Stimulated activated CD8-positive, alpha-beta memory T cell treated with anti-CD3 and anti-CD28 coated beads, Interleukin-2, amount 100 ng/mL, for 1 hour (primary cell): ENCODE results near the gene CLIC1.

ENCODE experiments used
- DNase-seq, 2 donors: peaks; one replicate each; pipeline ENCODE4 v3.0.0-alpha.2; 2020; ENCODE audit warnings: low read depth in 2 of 2

Gene CLIC1

DNA sequence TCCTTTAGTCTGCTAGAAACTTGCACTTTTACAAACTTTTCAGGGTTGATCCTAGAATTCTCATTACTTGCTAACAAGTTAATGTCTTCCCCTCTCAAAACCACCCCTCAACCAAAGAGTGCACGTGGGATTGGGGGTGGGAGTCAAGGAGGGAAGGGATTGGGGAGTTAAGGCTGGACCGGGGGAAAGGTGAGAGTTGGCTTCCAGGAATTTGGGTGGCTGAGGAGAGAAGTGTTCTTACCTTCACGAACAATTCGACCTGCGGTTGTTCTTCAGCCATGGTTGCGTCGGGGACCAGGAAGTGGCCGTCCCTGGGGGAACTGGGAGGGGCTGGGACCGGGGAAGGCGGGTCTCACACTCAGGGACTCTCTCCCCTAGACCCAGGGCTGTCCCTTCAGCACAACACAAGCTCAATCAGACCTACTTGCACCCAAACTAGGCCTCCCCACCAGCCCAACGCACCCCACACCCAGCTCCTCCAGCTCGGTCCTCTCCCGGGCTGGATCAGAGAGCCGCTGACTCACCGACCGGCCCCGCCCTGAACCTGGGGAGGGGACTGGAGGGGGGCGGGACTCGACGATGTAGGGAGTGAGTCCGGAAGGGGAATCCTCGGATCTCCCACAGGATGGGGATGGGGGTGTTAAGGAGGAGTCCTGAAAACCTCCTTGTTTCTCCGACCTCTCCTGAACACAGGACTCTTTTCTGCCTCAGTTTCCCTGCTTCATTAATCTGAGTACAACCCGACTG lies at the start of gene CLIC1:
TSS of gene CLIC1 (minus strand) at position 510 of the 747 bp plus-strand sequence. CDS start at position 280, 230 bp downstream.
- DNase-seq = peak; percentile 37 to 62

DNA sequence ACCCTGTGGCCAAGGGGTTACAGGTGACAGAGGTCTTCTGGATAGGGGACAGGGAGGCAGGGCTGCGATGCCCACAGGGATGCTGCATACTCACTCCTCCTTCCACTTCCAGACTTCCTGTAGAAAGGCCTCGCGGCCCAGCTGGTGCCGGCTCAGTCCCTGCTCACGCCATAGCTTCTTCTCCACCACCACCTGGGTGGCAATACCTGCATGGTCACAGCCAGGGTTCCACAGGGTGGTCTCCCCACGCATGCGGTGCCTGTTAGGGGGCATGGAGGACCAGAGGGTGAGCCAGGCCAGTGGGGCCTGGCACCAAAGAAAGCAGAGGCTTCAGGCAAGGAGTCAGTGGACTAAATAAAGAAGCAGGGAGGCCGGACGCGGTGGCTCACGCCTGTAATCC lies 49.1 kb upstream of the CLIC1 start:
- no peak for DNase-seq

DNA sequence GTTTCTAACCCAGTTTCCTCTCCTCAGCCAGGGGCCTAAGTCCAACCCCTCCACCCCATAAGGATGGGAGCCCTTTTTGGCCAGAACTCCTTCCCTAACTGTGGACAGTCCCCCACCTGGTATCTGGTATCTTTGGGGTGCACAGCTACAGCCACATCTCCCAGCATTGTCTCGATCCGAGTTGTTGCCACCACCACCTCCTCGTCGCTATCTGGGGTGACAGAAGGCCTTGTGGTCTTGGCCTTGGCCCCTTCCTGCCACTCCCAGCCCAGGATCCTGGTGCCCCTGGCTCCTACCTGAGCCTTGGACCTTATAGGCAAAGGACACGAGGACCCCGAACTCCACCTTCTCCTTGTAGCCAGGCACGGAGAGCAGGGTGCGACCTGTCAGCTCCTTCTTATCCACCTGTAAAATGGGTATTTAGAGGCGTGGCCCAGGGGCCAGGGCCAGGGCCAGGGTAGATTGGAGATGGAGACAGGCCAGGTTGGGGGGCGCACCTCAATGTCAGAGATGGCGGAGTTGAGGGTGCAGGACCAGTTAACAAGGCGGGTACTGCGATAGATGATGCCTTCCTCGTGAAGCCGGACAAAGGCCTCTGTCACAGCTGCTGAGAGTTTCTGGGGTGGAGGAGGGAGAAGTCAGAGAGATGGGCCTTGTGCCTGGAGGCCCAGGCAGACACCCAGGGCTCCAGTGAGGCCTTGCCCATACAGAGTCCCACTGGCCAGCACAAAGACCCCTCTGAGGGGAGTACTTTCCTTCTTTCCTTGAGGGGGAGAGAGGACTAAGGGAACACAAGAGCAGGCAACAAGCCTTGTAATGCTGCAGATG lies 48.0 kb upstream of the CLIC1 start:
- DNase-seq = no peak

DNA sequence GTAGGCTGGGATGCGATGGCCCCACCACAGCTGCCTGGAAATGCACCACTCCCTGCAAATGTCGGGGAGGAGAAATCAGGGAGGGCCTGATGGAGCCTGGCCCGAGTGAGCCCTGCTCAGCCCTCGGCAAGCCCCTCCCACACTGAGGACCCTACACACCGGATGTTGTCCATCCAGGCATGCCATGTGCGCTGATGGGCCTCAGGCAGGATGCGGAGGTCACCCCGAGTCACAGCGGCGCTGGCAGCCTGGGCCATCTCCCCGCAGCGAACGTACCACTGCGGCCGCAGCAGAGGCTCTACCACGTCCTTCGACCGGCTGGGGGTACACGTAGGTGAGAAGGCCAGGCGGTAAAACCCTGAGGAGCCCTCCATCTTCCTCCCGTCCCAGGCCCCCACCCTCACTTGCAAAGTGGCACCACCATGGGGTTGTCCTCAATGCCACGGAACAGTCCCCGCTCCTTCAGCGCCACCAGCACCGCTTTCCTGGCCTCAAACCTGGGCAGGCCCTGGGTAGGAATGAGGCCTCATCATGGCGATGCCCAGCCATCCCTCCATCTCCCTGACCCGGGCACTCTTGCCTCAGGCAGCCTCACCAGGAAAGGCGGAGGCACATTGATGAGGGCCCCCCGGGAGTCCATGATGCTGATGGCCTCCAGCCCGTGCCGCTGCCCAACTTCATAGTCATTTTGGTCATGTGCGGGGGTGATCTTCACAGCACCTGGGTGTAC lies 46.0 kb upstream of the CLIC1 start:
- no peak for DNase-seq

DNA sequence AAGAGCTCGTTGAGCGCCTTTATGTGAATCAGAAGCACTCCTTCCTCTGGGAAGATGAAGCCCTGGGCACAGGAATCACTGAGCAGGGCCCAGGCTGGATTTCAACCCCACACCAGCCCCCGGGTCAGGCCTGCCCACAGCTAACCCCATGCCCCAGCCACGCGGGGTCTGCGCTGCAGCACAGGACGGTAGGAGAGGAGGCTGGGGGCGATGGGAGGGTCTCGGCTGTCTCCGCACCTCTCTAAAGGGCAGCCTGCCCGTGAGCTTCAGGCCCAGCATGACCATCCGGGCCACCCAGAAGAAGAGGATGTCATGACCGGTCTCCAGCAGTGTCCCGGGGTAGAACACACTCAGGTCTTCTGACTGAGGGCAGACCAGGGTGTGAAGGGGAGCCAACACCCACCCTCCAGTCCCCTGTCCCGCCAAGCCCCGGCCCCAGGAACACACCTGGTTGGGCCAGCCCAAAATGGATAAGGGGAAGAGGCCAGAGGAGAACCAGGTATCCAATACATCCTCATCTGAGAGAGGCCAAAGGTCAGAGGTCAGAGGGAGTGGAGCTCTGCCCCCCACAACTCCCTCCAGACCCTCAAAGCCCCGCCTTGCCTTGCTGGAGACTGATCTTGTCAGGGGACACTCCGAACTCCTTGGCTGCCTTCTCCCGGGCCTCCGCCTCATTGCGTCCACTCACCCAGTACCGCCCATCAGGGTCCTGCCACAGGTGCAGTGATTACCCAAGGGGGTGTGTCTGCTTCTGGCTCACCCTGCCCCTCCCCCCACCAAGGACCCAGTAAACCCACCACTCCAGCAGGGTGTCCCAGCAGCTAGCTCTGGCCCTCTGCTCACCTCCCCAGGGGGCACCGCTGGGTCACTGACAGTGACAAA lies 45.2 kb upstream of the CLIC1 start:
- DNase-seq = no peak

DNA sequence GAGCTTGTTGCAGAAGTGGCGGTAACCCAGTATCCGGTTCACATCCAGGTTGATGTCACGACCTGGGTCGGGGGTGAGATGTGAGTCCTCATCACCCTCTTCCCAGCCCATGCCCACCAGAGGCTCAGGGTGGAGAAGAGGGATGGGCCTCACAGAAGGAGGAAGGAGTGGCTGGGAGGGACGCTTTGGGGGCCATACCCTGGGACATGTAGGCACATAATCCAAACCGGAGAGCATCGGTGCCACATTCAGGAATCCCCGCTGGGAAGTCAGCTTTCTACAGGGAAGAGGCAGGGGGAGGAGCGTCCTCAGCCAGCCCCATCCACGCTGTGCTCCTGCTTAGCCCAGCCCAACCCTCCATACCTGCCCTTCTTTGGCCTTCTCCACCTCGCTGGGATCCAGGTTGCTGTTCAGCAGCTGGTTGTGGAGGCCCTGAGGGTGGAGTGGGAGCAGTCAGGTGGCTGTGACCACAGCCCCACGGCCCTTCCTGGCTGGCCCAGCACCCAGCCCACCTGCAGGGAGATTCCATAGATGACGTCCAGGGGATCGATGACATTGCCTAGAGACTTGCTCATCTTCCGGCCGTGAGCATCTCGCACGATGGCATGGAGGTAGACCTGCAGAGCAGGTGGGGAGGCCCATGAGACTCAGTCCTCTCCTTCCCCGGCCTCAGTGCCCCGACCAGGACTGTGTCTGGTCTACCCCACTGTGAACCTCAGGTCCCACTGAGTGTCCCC lies 44.3 kb upstream of the CLIC1 start:
- DNase-seq = no peak

DNA sequence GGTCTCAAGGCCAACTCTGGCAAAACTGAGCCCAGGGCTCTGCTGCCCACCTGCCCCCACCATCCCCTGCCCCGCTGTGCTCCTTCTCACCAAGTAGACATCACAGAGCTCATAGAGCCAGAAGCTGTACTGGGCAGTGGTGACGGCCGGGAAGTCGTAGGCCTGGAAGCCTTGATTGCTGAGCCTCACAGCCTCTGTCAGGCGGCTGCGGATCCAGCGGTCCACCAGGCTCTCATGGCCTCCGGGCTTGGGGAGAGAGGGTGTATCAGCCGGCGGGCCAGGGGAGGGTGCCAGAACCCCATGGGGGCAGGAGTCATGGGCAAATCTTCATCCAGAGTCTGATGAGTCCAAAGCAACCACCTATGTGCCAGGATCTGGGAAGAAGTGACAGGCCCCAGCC lies 43.6 kb upstream of the CLIC1 start:
- no peak for DNase-seq

DNA sequence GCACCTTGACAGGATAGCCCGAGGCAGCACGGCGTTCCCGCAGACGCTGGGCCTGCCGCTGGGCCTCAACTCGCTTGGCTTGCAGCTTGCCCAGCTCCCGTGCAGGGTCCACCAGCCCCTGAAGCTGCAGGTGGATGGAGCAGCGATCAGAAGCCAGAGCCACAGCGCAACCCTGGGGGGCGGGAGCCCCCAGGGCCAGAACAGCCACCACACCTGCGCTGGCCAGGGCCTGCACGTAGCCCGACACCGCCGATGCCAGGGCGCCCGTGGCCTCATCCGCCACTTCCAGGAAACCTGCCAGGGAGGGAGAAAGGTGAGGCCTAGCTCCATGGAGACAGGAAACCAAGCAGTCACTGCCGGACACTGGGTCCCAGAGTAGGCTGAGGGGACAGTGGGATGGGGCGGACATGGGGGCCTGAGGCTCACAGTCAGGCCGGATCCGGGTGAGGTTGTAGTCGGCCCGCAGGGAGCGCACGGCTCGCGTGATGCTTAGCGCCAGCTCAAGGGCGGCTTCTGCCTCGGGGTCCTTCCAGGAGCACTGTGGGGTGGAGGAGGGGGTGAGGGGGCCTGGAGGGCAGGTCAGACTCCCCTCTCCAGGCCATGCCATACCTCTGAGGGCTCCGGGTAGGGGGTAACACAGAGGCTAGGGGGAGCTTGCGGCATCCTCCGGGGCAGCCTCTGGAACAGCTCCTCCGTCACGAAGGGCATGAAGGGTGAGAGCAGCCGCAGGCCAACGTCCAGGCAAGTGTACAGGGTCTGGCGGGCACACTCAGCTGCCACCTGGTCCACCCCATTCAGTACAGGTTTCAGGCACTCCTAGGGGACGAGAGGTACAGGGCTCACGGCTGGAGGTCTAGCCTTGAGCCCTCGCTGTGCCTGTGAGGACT lies 42.9 kb upstream of the CLIC1 start:
- no peak for DNase-seq

DNA sequence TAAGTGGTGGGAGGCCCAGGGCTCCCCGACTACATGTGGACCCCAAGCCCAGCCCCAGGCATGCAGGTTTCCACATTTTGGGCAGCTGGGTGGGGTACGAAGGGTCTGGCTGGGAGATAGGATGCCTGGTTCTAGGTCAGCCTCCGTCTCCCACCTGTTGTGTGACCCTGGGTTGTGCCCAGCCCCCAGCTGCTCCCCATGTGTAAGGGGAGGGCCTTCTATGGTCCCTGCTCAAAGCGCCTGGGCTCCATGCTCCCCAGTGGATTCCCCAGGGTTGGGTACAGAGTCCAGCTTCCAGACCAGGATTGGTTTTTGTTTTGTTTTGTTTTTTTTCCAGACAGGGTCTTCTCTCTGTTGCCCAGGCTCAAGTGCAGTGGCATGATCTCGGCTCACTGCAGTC lies 41.9 kb upstream of the CLIC1 start:
- DNase-seq = no peak

DNA sequence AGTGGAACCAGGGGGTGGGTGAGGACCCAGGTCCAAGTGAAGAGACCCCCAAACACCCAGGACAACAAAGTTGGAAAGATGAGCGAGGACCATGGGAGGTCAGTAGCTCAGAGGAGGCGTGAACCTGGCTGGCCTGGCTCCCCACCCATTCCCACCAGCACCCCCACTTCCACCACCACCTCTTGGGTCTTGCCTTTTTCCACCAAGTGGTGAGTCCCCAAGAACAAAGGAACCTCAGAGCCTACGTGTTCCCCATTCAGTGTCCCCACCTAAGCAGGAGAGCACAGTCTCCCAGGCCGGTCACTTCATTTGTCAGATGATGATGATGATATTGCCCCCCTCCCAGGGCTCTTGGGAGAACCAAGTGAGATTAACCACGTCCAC lies 41.3 kb upstream of the CLIC1 start:
- DNase-seq = no peak

DNA sequence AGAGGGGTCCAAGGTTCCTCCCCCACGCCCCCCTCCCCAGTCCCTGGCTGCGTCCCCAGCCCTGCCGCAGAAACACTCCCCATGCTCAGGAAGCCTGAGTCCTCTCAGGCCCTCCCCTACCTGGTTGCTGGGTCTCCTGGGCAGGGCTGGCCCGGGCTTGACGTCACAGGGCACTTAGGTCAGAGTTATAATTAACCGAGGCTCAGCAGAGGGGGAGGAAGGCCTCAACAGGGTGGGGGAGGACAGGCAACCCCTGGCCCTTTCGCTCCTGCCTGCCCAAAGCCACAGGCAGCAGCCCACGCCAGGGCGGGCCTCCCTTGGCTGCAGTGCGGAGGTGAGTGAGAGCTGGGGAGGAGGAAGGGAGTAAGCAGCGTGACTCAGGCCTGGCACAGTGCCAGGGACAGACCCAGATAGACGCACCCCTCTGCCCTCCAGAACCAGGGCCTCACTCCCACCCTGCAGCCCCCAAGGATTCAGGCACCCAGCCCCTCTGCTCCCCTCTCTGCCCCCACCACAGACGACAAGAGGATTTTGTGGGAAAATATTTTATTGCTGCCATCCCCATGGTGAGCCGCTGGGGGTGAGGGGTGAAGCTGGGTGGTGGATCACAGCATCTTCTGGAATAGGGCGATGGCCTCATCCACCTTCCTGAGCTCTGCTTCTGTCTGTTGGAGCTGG lies 40.8 kb upstream of the CLIC1 start, which contains the start of gene VWA7:
TSS of gene VWA7 (minus strand) at position 340 of the 678 bp plus-strand sequence. CDS start 549 bp downstream, outside the sequence.
- peak in 1 of 2 donors; percentile 57 for DNase-seq

DNA sequence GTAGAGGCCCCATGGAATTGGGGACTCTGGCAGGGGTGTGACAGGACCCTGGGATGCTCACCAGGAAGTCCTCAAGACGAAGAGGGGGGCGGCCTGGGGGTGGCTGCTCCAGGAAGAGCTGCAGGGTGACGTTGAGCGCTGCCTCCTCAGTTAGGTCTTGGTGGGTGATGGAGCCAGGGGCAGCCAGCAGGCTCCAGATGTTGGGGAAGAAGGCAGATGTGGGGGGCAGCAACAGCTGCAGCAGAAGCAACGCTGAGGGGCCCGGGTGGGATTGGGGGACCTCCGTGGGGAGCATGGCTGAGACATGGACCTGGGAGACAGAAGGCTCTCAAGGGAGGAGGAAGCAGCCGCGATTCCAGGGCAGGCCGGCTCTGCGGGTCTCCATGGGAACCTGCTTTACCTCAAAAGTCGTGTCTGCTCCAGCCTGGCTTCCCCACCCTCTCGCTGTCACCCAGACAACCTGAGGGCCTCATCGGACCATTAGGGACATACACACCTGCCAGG lies 40.2 kb upstream of the CLIC1 start:
- no peak for DNase-seq

DNA sequence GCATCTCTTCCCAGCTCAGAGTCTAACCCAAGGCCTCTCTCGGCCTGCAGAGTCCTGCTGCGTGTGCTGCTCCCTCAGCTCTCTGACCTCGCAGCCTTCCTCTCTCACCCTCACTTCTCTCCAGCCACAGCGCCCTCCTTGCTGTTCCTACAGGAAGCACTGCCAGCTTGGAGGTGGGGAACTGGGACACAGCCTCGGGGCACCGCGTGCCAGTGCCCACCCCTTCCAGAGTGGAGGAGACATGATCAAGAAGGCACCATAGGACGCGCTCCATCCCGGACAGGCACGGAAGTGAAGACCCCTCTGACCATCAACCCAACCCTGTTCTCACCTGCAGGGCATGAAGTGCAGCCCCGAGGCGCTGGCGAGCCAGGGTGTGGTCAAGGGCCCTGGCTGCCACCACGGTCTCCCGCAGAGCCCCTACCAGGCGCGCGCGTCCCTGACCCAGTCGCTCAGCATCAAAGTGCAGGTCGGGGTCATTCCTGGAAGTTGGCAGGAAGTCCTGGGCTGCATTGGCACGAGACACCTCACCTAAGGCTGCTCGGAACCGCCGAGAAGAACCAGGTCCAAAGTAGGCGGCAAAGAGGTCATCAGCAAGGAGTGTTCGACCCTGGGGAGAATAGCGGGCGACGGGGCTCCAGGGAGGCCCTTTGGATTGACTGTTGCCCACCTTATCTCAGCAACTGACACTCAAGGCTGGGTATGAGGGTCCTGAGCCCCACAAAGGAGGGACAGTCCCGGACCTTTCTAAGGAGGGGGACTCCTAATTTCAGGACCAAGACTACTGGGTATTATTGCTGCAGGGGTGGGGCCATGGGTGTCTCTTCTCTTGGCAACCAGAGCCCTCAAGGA lies 39.5 kb upstream of the CLIC1 start:
- DNase-seq = no peak

DNA sequence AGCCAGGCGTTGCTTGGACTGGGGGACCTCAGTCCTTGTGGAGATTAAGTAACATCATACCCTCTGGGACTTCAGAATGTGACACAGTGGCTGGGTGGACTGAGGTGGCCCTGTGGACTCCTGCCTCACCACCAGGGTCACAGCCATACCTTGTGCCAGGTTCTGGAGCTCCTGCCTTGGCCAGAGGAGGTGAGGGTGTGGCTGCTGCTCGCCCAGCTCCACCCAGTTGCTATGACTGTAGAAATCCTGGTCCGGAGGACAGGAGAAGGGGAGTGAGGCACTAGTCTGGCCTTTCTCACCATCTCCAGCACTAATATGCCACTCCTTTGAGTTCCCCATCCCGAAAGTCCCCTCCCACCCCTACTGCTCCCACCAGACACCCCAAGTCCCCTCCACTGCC lies 38.9 kb upstream of the CLIC1 start:
- no peak for DNase-seq

DNA sequence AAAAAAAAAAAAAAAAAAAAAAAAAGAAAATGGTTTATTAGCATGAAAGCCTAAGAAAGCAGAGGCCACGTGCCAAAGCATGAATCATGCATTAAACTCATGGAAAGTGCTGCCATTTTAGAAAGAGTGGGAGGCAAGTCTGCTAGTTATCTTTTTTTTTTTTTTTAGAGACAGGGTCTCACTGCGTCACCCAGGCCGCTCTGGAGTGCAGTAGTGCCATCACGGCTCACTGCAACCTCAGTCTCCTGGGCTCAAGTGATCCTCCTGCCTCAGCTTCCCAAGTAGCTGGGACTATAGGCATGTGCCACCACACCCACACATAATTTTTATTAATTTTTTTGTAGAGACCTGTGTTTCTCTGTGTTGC lies 35.6 kb upstream of the CLIC1 start:
- DNase-seq = no peak

DNA sequence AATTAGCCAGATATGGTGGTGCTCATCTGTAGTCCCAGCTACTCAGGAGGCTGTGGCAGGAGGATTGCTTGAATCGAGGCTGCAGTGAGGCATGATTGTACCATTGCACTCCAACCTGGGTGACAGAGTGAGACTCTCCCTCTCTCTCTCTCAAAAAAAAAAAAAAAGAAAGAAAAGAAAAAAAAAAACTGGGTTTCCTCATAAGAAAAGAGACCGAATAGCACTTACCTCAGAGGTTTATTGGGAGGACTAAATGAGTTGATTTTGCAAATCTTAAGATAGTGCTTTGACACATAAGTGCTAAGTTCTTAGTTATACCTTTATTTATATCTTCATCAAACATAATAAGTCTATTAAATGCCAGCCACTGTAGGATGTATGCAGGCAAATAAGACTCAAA lies 34.5 kb upstream of the CLIC1 start:
- DNase-seq = no peak

DNA sequence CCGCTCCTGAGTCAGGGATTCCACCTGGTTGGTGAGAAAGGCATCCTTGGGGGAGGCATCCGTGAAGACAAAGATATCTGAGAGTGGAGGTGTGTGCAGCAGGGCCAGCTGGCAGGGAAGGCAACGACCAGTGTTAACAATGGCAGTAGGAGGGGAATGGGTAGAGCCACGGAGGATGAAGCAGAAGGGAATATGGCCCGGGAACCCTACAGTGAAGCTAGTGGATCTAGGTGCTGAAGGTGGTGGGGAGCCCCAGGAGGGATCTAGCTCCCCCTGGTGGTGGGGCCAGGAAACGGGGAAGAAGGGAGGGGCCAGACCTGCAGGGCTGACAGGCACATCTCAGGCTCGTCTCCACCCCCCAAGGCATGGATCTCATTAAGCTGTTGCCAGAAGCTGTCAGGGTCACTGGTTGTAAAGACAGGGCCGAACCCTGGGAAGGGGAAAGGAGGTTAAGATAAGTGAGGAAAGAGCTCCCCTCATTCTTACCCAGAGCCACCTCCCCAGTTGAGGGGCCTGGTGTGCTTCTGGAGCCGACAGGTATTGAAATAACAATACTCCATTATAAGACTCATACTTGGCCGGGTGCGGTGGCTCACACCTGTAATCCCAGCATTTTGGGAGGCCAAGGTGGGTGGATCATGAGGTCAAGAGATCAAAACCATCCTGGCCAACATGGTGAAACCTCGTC lies 33.5 kb upstream of the CLIC1 start:
- DNase-seq = peak; percentile 62
